Endodermal cell (in vitro differentiated cells): ENCODE measurements around the gene LY6G6D. TPM values are rescaled to one million over a fixed set of nuclear protein-coding genes. Genes with fewer than 3 reads are reported as not detected.
A peak's percentile ranks its signal among the peaks of the same experiment; 100 is the strongest.

Experiments
- DNase-seq: peaks from one replicate; pipeline ENCODE4 v3.0.0-alpha.2; 2017
- H3K27ac ChIP-seq: 2 replicates; pipeline ENCODE4 v1.5.1; 2013; ENCODE audit warnings: mild to moderate bottlenecking, low read depth, low read length, moderate library complexity
- H3K27me3 ChIP-seq: 2 replicates; pipeline ENCODE4 v1.6.1; 2013; ENCODE audit warnings: mild to moderate bottlenecking, low read length, moderate library complexity; ENCODE audit not compliant: insufficient read depth, control insufficient read depth, poor library complexity, severe bottlenecking
- H3K36me3 ChIP-seq: 2 replicates; pipeline ENCODE4 v1.7.0; 2013; ENCODE audit warnings: mild to moderate bottlenecking, low read length, moderate library complexity; ENCODE audit not compliant: control insufficient read depth, insufficient read depth
- H3K4me1 ChIP-seq: one replicate; pipeline ENCODE4 v1.7.0; 2013; ENCODE audit warnings: low read length; ENCODE audit not compliant: control insufficient read depth, insufficient read depth
- H3K4me3 ChIP-seq: 2 replicates; pipeline ENCODE4 v1.5.1; 2013; ENCODE audit warnings: mild to moderate bottlenecking, low read length, moderate library complexity
- H3K9ac ChIP-seq: 2 replicates; pipeline ENCODE4 v1.6.1; 2013; ENCODE audit warnings: mild to moderate bottlenecking, low read length, moderate library complexity; ENCODE audit not compliant: poor library complexity, severe bottlenecking; ENCODE audit errors: extremely low read depth
- H3K9me3 ChIP-seq: 2 replicates; pipeline ENCODE4 v1.6.1; 2013; ENCODE audit warnings: mild to moderate bottlenecking, low read length, moderate library complexity; ENCODE audit not compliant: control insufficient read depth
- H3K27ac Mint-ChIP-seq: 2 replicates; pipeline ENCODE4 v1.8.0; 2020; ENCODE audit warnings: mixed read lengths
- H3K27me3 Mint-ChIP-seq: 2 replicates; pipeline ENCODE4 v1.8.0; 2021; ENCODE audit warnings: mild to moderate bottlenecking, mixed read lengths; ENCODE audit not compliant: insufficient read depth
- H3K36me3 Mint-ChIP-seq: 2 replicates; pipeline ENCODE4 v1.8.0; 2020; ENCODE audit warnings: low read depth, mixed read lengths
- H3K4me1 Mint-ChIP-seq: 2 replicates; pipeline ENCODE4 v1.8.0; 2020; ENCODE audit warnings: mixed read lengths
- H3K4me3 Mint-ChIP-seq: 2 replicates; pipeline ENCODE4 v1.8.0; 2020; ENCODE audit warnings: mild to moderate bottlenecking, moderate library complexity, mixed read lengths
- H3K9me3 Mint-ChIP-seq: 2 replicates; pipeline ENCODE4 v1.8.0; 2020; ENCODE audit warnings: mild to moderate bottlenecking, mixed read lengths
- WGBS, 2 experiments: methylation state at CpG; one replicate each; pipeline versions ENCODE4 v1.1.5 to v1.1.7; 2013; ENCODE audit warnings: missing lambda C conversion rate in 2 of 2, mixed read lengths in 1 of 2; ENCODE audit not compliant: insufficient coverage in 1 of 2, insufficient read length in 1 of 2; 5-methylcytosine and 5-hydroxymethylcytosine counted together
- total RNA-seq, 2 donors: library from RNA; stranded (reverse); fragmentation: NEBNext Ultra II Directional in 1 of 2; extraction: Animal tissue kit (Norgen Biotek cat#: 25700) in 1 of 2; gene quantifications; 2 replicates in 1 of 2; 3 replicates in 1 of 2; pipeline ENCODE4 v1.2.1, GENCODE V29; 2021
- TF ChIP-seq, protein P1 (sequence below): fragments of 200-600 bp; sonication (generic); conservative IDR thresholded peaks from 2 replicates; pipeline ENCODE4 v1.5.0; 2021; ENCODE audit warnings: antibody characterized with exemption, mild to moderate bottlenecking

LY6G6D gene
- total RNA-seq, 2 donors from 2014 or later = not detected

DNA sequence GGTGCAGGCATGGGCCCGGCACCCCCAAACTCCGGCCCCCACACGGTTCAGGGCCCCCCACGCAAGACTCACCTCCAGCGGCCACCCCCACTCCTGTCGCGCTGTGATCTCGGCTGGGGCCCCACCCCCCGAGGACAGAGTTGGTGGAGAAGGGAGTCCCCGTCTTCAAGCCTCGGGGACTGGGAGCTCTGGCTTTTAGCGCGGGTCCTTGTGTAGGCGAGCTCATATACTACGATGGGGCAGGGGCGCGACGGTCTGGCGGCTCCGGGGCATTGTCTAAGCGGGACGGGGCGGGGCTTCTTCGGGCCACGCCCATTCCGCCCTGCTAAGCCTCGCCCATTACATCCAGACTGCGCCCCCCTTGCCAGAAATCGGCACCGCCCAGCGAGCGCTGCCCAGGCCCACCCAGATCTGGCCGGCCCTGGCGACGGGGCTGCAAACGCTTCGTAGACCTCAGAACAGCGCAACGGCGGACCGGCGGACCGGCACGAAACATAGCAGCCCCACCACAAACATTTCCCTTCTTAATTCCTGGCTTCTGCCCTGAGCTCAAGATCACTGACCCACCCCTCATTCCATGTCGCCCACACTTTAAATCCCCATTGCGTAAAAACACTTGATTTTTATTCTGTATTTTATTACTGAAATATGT is 15.0 kb downstream of the LY6G6D start:
- Mint-ChIP-seq H3K27ac (peak overlapping the region; percentile 97), H3K9me3 (no peaks in the 10 kb centered on the region), H3K36me3 (peaks cover 67% of the 10 kb centered on the region), H3K4me1 (peaks cover 19% of the 10 kb centered on the region), H3K27me3 (no peaks in the 10 kb centered on the region), H3K4me3 (peak overlapping the region; percentile 92)
- Histone ChIP-seq H3K9ac (peak overlapping the region; percentile 84), H3K9me3 (no peaks in the 10 kb centered on the region), H3K27ac (peak overlapping the region; percentile 97), H3K36me3 (peaks cover 76% of the 10 kb centered on the region), H3K27me3 (no peaks in the 10 kb centered on the region), H3K4me3 (peak overlapping the region; percentile 88), H3K4me1 (peaks cover 5% of the 10 kb centered on the region)
- 1% methylated on average over 26 to 43 of the region's 46 CpGs for WGBS, 2 experiments
- TF ChIP-seq, protein P1, sequence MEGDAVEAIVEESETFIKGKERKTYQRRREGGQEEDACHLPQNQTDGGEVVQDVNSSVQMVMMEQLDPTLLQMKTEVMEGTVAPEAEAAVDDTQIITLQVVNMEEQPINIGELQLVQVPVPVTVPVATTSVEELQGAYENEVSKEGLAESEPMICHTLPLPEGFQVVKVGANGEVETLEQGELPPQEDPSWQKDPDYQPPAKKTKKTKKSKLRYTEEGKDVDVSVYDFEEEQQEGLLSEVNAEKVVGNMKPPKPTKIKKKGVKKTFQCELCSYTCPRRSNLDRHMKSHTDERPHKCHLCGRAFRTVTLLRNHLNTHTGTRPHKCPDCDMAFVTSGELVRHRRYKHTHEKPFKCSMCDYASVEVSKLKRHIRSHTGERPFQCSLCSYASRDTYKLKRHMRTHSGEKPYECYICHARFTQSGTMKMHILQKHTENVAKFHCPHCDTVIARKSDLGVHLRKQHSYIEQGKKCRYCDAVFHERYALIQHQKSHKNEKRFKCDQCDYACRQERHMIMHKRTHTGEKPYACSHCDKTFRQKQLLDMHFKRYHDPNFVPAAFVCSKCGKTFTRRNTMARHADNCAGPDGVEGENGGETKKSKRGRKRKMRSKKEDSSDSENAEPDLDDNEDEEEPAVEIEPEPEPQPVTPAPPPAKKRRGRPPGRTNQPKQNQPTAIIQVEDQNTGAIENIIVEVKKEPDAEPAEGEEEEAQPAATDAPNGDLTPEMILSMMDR = no peak
- DNase-seq = peak; percentile 97

DNA sequence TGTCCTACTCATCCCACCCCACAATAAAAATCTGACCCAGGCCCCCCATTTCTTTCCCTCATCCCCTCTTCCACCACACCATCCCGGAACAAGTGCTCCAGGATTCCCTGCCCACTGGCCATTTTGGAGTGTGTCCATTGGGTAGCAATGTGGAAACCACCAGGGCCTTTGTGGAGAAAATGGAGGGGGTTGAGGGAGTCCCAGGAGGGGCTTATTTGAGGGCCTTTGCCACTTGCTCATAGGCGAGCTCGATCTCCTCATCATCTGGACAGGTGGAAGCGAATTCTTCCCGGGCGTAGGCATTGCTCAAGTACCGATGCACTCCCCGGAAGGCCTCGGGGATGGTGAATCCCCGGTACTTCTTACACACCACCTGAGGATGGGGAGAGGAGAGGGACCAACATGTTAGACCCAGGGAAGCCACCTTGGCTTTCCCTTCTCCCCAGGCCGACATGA is 15.5 kb downstream of the LY6G6D start:
- peaks cover 19% of the 10 kb centered on the region for H3K4me1 Mint-ChIP-seq
- H3K27me3 Mint-ChIP-seq = no peaks in the 10 kb centered on the region
- DNase-seq = peak; percentile 58
- peak overlapping the region; percentile 88 for H3K4me3 ChIP-seq
- H3K36me3 ChIP-seq = peaks cover 73% of the 10 kb centered on the region
- no peak overlapping the region for H3K9ac ChIP-seq
- H3K9me3 Mint-ChIP-seq = no peaks in the 10 kb centered on the region
- peaks cover 65% of the 10 kb centered on the region for H3K36me3 Mint-ChIP-seq
- H3K4me3 Mint-ChIP-seq = peak overlapping the region; percentile 92
- no peaks in the 10 kb centered on the region for H3K9me3 ChIP-seq
- WGBS, 2 experiments = 73 to 88% methylated on average over 2 to 11 of the region's 11 CpGs
- H3K27ac ChIP-seq = no peak overlapping the region
- H3K27me3 ChIP-seq = no peaks in the 10 kb centered on the region
- H3K27ac Mint-ChIP-seq = peak overlapping the region; percentile 97
- H3K4me1 ChIP-seq = peaks cover 5% of the 10 kb centered on the region
- TF ChIP-seq, protein P1 = no peak

DNA sequence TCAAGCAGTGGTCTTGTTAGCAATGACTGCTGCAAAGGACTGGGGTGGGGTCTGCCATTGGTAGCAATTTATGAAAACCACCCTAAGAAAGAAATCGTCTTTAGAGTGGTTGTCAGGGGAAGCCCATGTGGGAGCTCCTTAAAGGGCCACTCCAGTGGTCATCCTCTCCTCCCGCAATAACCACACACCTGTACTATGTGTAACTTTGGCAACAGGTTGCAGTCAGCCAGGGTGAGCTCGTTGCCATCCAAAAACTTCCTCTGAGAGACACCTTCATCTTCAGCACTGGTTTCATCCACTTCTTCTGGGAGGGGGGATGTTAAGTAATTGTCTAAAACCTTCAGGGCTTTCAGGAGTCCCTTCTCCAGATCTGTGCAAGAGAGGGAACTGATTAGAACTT is 16.9 kb downstream of the LY6G6D start:
- TF ChIP-seq, protein P1 = no peak
- no peaks in the 10 kb centered on the region for H3K27me3 Mint-ChIP-seq
- WGBS, 2 experiments = 50 to 81% methylated on average over 1 to 3 of the region's 3 CpGs
- H3K36me3 Mint-ChIP-seq = peaks cover 51% of the 10 kb centered on the region
- H3K9me3 Mint-ChIP-seq = no peaks in the 10 kb centered on the region
- H3K36me3 ChIP-seq = peaks cover 60% of the 10 kb centered on the region
- no peaks in the 10 kb centered on the region for H3K9me3 ChIP-seq
- peaks cover 25% of the 10 kb centered on the region for H3K4me1 Mint-ChIP-seq
- DNase-seq = no peak
- no peak overlapping the region for H3K4me3 ChIP-seq
- H3K27ac ChIP-seq = no peak overlapping the region
- H3K4me1 ChIP-seq = peaks cover 9% of the 10 kb centered on the region
- H3K4me3 Mint-ChIP-seq = no peak overlapping the region
- no peak overlapping the region for H3K27ac Mint-ChIP-seq
- no peaks in the 10 kb centered on the region for H3K27me3 ChIP-seq
- no peak overlapping the region for H3K9ac ChIP-seq
